Gastrocnemius medialis (tissue), 4 donors: ENCODE data around the gene ROBO1. TPM values are rescaled to one million over a fixed set of nuclear protein-coding genes. Genes with fewer than 3 reads are reported as not detected.

Source experiments
- ATAC-seq, 2 donors: fragments of 150-250 bp; one replicate each; pipeline ENCODE4 v1.9.1; 2016
- DNase-seq, 2 donors: peaks; one replicate each; pipeline ENCODE4 v3.0.0-alpha.2; 2019
- H3K27ac ChIP-seq, 4 donors: fragments of 200-600 bp; sonication (generic); 1 replicate in 1 of 4; 2 replicates in 3 of 4; pipeline ENCODE4 v1.5.1; 2016 to 2018; ENCODE audit warnings: mild to moderate bottlenecking in 2 of 4, moderate library complexity in 1 of 4
- H3K27me3 ChIP-seq, 3 donors: fragments of 200-600 bp; sonication (generic) in 2 of 3; 1 replicate in 1 of 3; 2 replicates in 2 of 3; pipeline versions ENCODE4 v1.5.1 to v1.6.0; 2016 to 2019; ENCODE audit warnings: mild to moderate bottlenecking in 1 of 3, moderate library complexity in 1 of 3
- H3K36me3 ChIP-seq, 2 donors: fragments of 200-600 bp; sonication (generic) in 1 of 2; one replicate each; pipeline ENCODE4 v1.5.1; 2017 to 2018
- H3K4me1 ChIP-seq, 2 donors: fragments of 200-600 bp; sonication (generic) in 1 of 2; one replicate each; pipeline ENCODE4 v1.5.1; 2016 to 2017; ENCODE audit warnings: mild to moderate bottlenecking in 2 of 2
- H3K4me3 ChIP-seq, 4 donors: fragments of 200-600 bp; sonication (generic) in 3 of 4; 1 replicate in 1 of 4; 2 replicates in 3 of 4; pipeline ENCODE4 v1.5.1; 2016 to 2019; ENCODE audit warnings: mild to moderate bottlenecking in 2 of 4
- H3K9me3 ChIP-seq, 3 donors: fragments of 200-600 bp; sonication (generic) in 2 of 3; 1 replicate in 1 of 3; 2 replicates in 2 of 3; pipeline ENCODE4 v1.5.1; 2016 to 2019
- CTCF ChIP-seq, 5 experiments: fragments of 450-650 bp in 3 of 5; fragments of 200-600 bp in 2 of 5; sonication (generic) in 2 of 5; IDR thresholded peaks in 4 of 5; conservative IDR thresholded peaks in 1 of 5; 1 replicate in 4 of 5; 2 replicates in 1 of 5; pipeline ENCODE4 v1.5.1; 2016 to 2019; ENCODE audit warnings: antibody characterized with exemption in 5 of 5, mild to moderate bottlenecking in 3 of 5, moderate library complexity in 3 of 5
- POLR2A ChIP-seq, 2 donors: fragments of 450-650 bp; IDR thresholded peaks; one replicate each; pipeline ENCODE4 v1.6.1; 2017; ENCODE audit warnings: antibody characterized with exemption in 2 of 2, mild to moderate bottlenecking in 2 of 2, moderate library complexity in 2 of 2
- in situ Hi-C, 4 donors: fragments of 200-750 bp; cut with MboI; loops; one replicate each; pipeline versions ENCODE4 v1.15.0 to v1.8.0; 2017; ENCODE audit warnings: low sequenced_read_pairs in 4 of 4
- intact Hi-C: fragments of 100-400 bp; cut with DNase I; formaldehyde crosslinking; loops from one replicate; pipeline ENCODE4 v1.15.1; 2023; ENCODE audit warnings: low total_unique reads
- total RNA-seq, 4 donors: library from RNA; depleted of rRNA; stranded (reverse); fragments of >200 nt; gene quantifications; one replicate each; pipeline versions ENCODE4 v1.1.0 to v1.2.3, GENCODE V29; 2016

The ROBO1 gene
- total RNA-seq, 4 donors from 2014 or later, result 4.2 to 16.0 (median 9.5) TPM

- intact Hi-C loops, result no loop called here
- no peaks in the 10 kb centered on the region for H3K4me1 ChIP-seq
- DNase-seq, result no peak
- H3K27ac ChIP-seq, result no peak overlapping the region
- no peaks in the 10 kb centered on the region for H3K9me3 ChIP-seq
- H3K27me3 ChIP-seq, result no peaks in the 10 kb centered on the region
- no peaks in the 10 kb centered on the region for H3K36me3 ChIP-seq
- in situ Hi-C loops, result loop anchor here in 2 of 4 donors (25.0 kb wide), 2 partner anchors 280 to 705 kb away; no protein-coding TSS in a partner anchor
- no peak overlapping the region for H3K4me3 ChIP-seq
- TF ChIP-seq CTCF (IDR thresholded peaks at IDR 0.05 in 4 of 5, conservative IDR thresholded peaks at IDR 0.05 in 1 of 5), result no peak
- TF ChIP-seq POLR2A (IDR thresholded peaks at IDR 0.05), result no peak
- no peak for ATAC-seq
Measured at GRCh38 chr3:79367066-79367465, 400.7 kb downstream of the ROBO1 start.

- DNase-seq (no peak), ATAC-seq (no peak)
- Histone ChIP-seq H3K4me3 (no peak overlapping the region), H3K4me1 (no peaks in the 10 kb centered on the region), H3K9me3 (no peaks in the 10 kb centered on the region), H3K27ac (no peak overlapping the region), H3K36me3 (no peaks in the 10 kb centered on the region), H3K27me3 (no peaks in the 10 kb centered on the region)
- in situ Hi-C loops, result loop anchor here in 2 of 4 donors (25.0 kb wide), 2 partner anchors 279 to 704 kb away; no protein-coding TSS in a partner anchor
- TF ChIP-seq CTCF (IDR thresholded peaks at IDR 0.05 in 4 of 5, conservative IDR thresholded peaks at IDR 0.05 in 1 of 5) (no peak), POLR2A (IDR thresholded peaks at IDR 0.05) (no peak)
- intact Hi-C loops, result no loop called here
Measured at GRCh38 chr3:79366414-79366813, 401.4 kb downstream of the ROBO1 start.

GRCh38 chr3:79364784-79365183 lies 403.0 kb downstream of the ROBO1 start:
- no peaks in the 10 kb centered on the region for H3K27me3 ChIP-seq
- no peak overlapping the region for H3K27ac ChIP-seq
- DNase-seq (no peak), ATAC-seq (no peak)
- intact Hi-C loops (loop anchor here (5.0 kb wide), 1 partner anchor 702 kb away; no protein-coding TSS in a partner anchor), in situ Hi-C loops (loop anchor here in 2 of 4 donors (25.0 kb wide), 2 partner anchors 277 to 702 kb away; no protein-coding TSS in a partner anchor)
- H3K4me3 ChIP-seq, result no peak overlapping the region
- TF ChIP-seq POLR2A (IDR thresholded peaks at IDR 0.05) (no peak), CTCF (IDR thresholded peaks at IDR 0.05 in 4 of 5, conservative IDR thresholded peaks at IDR 0.05 in 1 of 5) (no peak)
- no peaks in the 10 kb centered on the region for H3K4me1 ChIP-seq
- H3K36me3 ChIP-seq, result no peaks in the 10 kb centered on the region
- no peaks in the 10 kb centered on the region for H3K9me3 ChIP-seq

- intact Hi-C loops, result loop anchor here (2.0 to 5.0 kb wide), 2 partner anchors 276 to 700 kb away; no protein-coding TSS in a partner anchor
- ATAC-seq (no peak), DNase-seq (no peak)
- in situ Hi-C loops, result loop anchor here in 2 of 4 donors (25.0 kb wide), 2 partner anchors 275 to 700 kb away; no protein-coding TSS in a partner anchor
- Histone ChIP-seq H3K4me3 (no peak overlapping the region), H3K27me3 (no peaks in the 10 kb centered on the region), H3K9me3 (no peaks in the 10 kb centered on the region), H3K27ac (no peak overlapping the region), H3K36me3 (no peaks in the 10 kb centered on the region), H3K4me1 (no peaks in the 10 kb centered on the region)
- TF ChIP-seq POLR2A (IDR thresholded peaks at IDR 0.05) (no peak), CTCF (IDR thresholded peaks at IDR 0.05 in 4 of 5, conservative IDR thresholded peaks at IDR 0.05 in 1 of 5) (no peak)
Measured at GRCh38 chr3:79362571-79363270, 405.1 kb downstream of the ROBO1 start.
